Measurements from ENCODE around the gene PANX3.

DNA sequence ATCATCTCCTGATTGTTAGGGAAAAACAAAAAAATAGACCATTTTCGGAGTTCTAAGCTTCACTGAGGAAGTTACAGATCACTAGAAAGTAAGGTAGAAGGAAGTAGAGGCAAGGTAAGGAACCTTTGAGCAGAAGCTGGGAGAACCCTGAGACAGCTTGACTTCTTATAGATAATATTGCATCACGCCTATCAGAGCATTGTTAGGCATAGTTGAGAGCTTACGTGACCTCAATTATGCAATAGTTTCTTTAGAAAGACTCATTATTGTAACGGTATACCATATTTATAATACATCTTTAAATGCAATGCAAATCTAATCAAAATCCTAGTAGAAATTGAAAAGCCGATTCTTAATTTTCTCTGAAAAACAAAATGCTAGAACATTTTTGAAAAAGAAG lies 16.3 kb downstream of the PANX3 start:
- TF ChIP-seq, protein P1, sequence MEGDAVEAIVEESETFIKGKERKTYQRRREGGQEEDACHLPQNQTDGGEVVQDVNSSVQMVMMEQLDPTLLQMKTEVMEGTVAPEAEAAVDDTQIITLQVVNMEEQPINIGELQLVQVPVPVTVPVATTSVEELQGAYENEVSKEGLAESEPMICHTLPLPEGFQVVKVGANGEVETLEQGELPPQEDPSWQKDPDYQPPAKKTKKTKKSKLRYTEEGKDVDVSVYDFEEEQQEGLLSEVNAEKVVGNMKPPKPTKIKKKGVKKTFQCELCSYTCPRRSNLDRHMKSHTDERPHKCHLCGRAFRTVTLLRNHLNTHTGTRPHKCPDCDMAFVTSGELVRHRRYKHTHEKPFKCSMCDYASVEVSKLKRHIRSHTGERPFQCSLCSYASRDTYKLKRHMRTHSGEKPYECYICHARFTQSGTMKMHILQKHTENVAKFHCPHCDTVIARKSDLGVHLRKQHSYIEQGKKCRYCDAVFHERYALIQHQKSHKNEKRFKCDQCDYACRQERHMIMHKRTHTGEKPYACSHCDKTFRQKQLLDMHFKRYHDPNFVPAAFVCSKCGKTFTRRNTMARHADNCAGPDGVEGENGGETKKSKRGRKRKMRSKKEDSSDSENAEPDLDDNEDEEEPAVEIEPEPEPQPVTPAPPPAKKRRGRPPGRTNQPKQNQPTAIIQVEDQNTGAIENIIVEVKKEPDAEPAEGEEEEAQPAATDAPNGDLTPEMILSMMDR (conservative IDR thresholded peaks at IDR 0.05): no peak
- TF ChIP-seq ZFX (IDR thresholded peaks at IDR 0.05): no peak

All from C4-2B (cell line).